Psoas muscle (tissue), 8 donors: ENCODE results near the gene TMEM181. TPM values are rescaled to one million over a fixed set of nuclear protein-coding genes. Genes with fewer than 3 reads are reported as not detected.
"Not testable (repeated sequence)": the region's sequence is repeated elsewhere in the genome, so short reads cannot be mapped to it uniquely, and the experiment has no call there.

Experiments used
- ATAC-seq, 4 donors: fragments of 200-7000 bp; cut with Tn5 transposase; one replicate each; pipeline ENCODE4 v1.9.1; 2020; ENCODE audit warnings: moderate library complexity in 3 of 4, mild to moderate bottlenecking in 2 of 4
- DNase-seq, 2 donors: peaks; one replicate each; pipeline ENCODE4 v3.0.0-alpha.2; 2020
- H3K27ac ChIP-seq: fragments of 200-600 bp; one replicate; pipeline ENCODE4 v1.8.0; 2022
- H3K27me3 ChIP-seq, 3 donors: fragments of 200-600 bp in 1 of 3; one replicate each; pipeline versions ENCODE4 v1.6.1 to v1.8.0; 2013 to 2022; ENCODE audit warnings: low read length in 2 of 3, mild to moderate bottlenecking in 2 of 3, moderate library complexity in 1 of 3; ENCODE audit not compliant: insufficient read depth in 3 of 3
- H3K36me3 ChIP-seq, 2 donors: fragments of 200-600 bp in 1 of 2; one replicate each; pipeline versions ENCODE4 v1.6.1 to v1.8.0; 2013 to 2022; ENCODE audit warnings: low read depth in 1 of 2, mild to moderate bottlenecking in 1 of 2, moderate library complexity in 1 of 2; ENCODE audit not compliant: insufficient read depth in 1 of 2
- H3K4me1 ChIP-seq: fragments of 200-600 bp; one replicate; pipeline ENCODE4 v1.8.0; 2022
- H3K4me3 ChIP-seq: fragments of 200-600 bp; one replicate; pipeline ENCODE4 v1.8.0; 2022; ENCODE audit warnings: mild to moderate bottlenecking
- H3K9me3 ChIP-seq: fragments of 200-600 bp; one replicate; pipeline ENCODE4 v1.8.0; 2022
- WGBS, 3 donors: extraction: QIAGEN DNeasy Blood & Tissue Kit; methylation state at CpG; one replicate each; pipeline versions ENCODE4 v1.1.6 to v1.1.7; 2013; 5-methylcytosine and 5-hydroxymethylcytosine counted together
- intact Hi-C, 2 donors: fragments of 100-400 bp; cut with DNase I; formaldehyde crosslinking; loops; one replicate each; pipeline versions ENCODE4 v1.11.0 to v1.14.2; 2022
- polyA plus RNA-seq, 3 donors: library from polyadenylated mRNA; stranded (reverse); fragments of 200-250 nt; gene quantifications; one replicate each; pipeline ENCODE4 v1.2.3, GENCODE V29; 2013
- total RNA-seq, 4 donors: library from RNA; stranded (reverse); fragmentation: NEBNext Ultra II Directional in 2 of 4; extraction: Animal tissue kit (Norgen Biotek cat#: 25700) in 2 of 4; gene quantifications; one replicate each; pipeline versions ENCODE4 v1.2.1 to v1.2.4, GENCODE V29; 2021 to 2023
- TF ChIP-seq, protein P1 (sequence below): fragments of 200-600 bp; IDR thresholded peaks from one replicate; pipeline ENCODE4 v1.8.0; 2022; ENCODE audit warnings: antibody characterized with exemption
- donor health status: healthy with polysubstance abuse.
- donor health status: DM: no; HTN: no; CAD: no; lungs with moderate emphysema.
- donor health status: Bipolar disorder and iron deficiency.
- donor health status: healthy.
- donor health status: DM: yes; HTN: yes; CAD: no.
- donor health status: DM: no; HTN: no; CAD: no.
- donor health status: DM: no; HTN: no; CAD: no.
- donor health status: DM: yes; HTN: yes; CAD: no.

The TMEM181 gene
- total and polyA plus RNA-seq, 7 donors = 6.8 to 16.2 (median 12.2) TPM

DNA sequence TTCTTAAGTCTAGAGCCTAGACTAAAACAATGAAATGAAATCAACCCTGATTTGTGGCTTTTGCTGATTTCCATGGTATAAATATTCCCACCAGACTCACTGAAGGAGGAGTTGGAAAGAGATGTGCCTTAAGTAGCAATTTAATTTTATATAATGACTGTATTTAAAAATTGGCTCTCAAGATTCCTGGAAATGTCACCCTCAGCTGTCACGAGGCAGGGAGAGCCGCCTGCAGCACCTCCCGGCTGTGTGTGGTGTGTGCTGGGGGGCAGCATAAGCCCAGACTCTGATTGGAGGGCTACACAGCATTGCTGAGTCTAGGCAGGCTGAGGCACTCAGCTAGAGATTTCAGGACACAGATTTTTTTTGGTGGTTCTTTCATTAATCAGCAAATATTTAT lies 40.6 kb upstream of the TMEM181 start:
- Histone ChIP-seq H3K4me1 (peaks cover 4% of the 10 kb centered on the region), H3K4me3 (no peak overlapping the region), H3K9me3 (no peaks in the 10 kb centered on the region), H3K27me3 (peaks cover 0 to 46% (median 7%) of the 10 kb centered on the region in 3 donors), H3K27ac (no peak overlapping the region), H3K36me3 (no peaks in the 10 kb centered on the region)
- ATAC-seq (no peak), DNase-seq (no peak)
- intact Hi-C loops = loop anchor here in 1 of 2 donors (2.0 kb wide), 1 partner anchor 298 kb away; no protein-coding TSS in a partner anchor
- 46 to 50% (median 50%) methylated on average over 3 of the region's 3 CpGs for WGBS, 3 donors
- TF ChIP-seq, protein P1, sequence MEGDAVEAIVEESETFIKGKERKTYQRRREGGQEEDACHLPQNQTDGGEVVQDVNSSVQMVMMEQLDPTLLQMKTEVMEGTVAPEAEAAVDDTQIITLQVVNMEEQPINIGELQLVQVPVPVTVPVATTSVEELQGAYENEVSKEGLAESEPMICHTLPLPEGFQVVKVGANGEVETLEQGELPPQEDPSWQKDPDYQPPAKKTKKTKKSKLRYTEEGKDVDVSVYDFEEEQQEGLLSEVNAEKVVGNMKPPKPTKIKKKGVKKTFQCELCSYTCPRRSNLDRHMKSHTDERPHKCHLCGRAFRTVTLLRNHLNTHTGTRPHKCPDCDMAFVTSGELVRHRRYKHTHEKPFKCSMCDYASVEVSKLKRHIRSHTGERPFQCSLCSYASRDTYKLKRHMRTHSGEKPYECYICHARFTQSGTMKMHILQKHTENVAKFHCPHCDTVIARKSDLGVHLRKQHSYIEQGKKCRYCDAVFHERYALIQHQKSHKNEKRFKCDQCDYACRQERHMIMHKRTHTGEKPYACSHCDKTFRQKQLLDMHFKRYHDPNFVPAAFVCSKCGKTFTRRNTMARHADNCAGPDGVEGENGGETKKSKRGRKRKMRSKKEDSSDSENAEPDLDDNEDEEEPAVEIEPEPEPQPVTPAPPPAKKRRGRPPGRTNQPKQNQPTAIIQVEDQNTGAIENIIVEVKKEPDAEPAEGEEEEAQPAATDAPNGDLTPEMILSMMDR = no peak

DNA sequence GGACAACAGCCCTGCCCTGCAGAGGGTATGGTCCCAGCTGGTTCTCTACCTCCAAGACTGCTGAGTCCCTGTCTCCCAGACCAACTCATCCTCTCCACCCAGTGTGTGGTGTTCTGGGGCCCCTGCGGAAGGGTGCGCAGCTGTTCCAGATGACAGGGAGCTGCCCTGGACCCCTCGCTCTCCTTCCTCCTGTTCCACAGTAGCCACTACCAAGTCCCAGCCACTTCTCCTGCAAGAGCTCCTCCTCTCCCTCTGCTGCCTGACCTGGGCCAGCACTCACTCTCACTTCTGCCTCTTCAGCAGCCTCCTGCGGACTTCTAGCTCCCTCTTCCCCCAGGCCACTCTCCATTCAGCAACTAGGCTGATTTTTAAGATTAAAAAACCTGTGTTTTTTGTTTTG lies 40.1 kb upstream of the TMEM181 start:
- intact Hi-C loops = loop anchor here in 1 of 2 donors (2.0 kb wide), 1 partner anchor 299 kb away; no protein-coding TSS in a partner anchor
- Histone ChIP-seq H3K27me3 (peaks cover 0 to 50% (median 7%) of the 10 kb centered on the region in 3 donors), H3K9me3 (no peaks in the 10 kb centered on the region), H3K4me1 (peaks cover 4% of the 10 kb centered on the region), H3K27ac (no peak overlapping the region), H3K36me3 (no peaks in the 10 kb centered on the region), H3K4me3 (no peak overlapping the region)
- 53 to 75% (median 59%) methylated on average over 3 to 4 of the region's 4 CpGs for WGBS, 3 donors
- ATAC-seq (no peak), DNase-seq (no peak)
- TF ChIP-seq, protein P1 = no peak

DNA sequence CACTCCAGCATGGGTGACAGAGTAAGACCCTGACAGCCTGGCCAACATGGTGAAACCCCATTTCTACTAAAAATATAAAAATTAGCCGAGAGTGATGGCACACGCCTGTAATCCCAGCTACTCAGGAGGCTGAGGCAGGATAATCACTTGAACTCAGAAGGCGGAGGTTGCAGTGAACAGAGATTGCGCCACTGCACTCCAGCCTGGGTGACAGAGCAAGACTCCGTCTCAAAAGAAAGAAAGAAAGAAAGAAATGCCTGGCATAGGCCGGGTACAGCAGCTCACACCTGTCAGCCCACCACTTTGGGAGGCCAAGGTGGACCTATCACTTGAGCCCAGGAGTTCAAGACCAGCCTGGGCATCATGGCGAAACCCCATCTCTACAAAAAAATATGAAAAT lies 38.9 kb upstream of the TMEM181 start:
- intact Hi-C loops, H3K4me3 ChIP-seq, H3K9me3 ChIP-seq, H3K4me1 ChIP-seq, ATAC-seq, DNase-seq, H3K36me3 ChIP-seq, H3K27ac ChIP-seq: not testable (repeated sequence)
- 92 to 93% (median 92%) methylated on average over 7 of the region's 7 CpGs for WGBS, 3 donors
- H3K27me3 ChIP-seq = peaks cover 0 to 49% (median 5%) of the 10 kb centered on the region in 3 donors

DNA sequence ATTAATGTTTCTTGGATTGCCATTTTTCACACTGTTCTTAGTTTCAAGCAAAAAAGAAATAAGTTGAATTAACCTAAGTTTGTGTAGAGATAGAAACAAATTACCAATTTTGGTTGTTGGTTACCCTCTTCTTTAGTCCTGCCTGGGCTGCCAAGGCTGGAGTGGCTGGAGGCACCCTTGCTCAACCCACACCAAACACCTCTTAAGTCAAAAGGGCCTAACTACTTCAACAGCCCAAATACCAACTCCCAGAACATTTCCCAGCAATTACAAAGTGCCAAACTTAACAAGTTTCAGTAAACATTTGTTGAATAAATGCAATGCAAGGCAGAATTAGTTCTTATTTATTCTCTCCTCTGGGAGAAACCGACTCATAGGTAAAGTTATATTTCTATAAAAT lies 38.1 kb upstream of the TMEM181 start:
- DNase-seq (no peak), ATAC-seq (no peak)
- Histone ChIP-seq H3K9me3 (peaks cover under 1% of the 10 kb centered on the region), H3K36me3 (no peaks in the 10 kb centered on the region), H3K4me1 (peaks cover 4% of the 10 kb centered on the region), H3K27ac (no peak overlapping the region), H3K4me3 (no peak overlapping the region), H3K27me3 (peaks cover 0 to 42% (median 2%) of the 10 kb centered on the region in 3 donors)
- intact Hi-C loops = no loop called here
- TF ChIP-seq, protein P1 = no peak
- WGBS, 3 donors = 83 to 94% (median 89%) methylated on average over 1 of the region's 1 CpG

DNA sequence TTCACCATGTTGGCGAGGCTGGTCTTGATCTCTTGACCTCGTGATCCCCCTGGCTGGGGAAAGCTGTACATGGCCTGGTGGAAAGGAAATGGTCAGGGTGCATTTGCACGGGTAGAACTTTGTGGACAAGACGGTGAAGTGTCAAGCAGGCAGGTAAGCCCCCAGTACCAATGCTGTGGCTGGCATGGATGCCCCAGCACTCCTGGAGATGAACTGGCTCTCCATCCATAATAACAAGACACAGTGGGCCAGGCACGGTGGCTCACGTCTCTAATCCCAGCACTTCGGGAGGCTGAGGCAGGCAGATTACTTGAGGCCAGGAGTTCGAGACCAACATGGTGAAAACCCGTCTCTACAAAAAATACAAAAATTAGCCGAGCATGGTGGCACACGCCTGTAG lies 37.3 kb upstream of the TMEM181 start:
- Histone ChIP-seq H3K27ac (no peak overlapping the region), H3K36me3 (no peaks in the 10 kb centered on the region), H3K4me1 (peaks cover 4% of the 10 kb centered on the region), H3K9me3 (peaks cover 9% of the 10 kb centered on the region), H3K4me3 (no peak overlapping the region), H3K27me3 (peaks cover 0 to 33% (median 2%) of the 10 kb centered on the region in 3 donors)
- TF ChIP-seq, protein P1 = no peak
- intact Hi-C loops = no loop called here
- DNase-seq (no peak), ATAC-seq (no peak)
- WGBS, 3 donors = 92 to 96% (median 95%) methylated on average over 11 of the region's 11 CpGs
